ENCODE measurements around the gene MAD2L1BP.
"Not testable (repeated sequence)": the region's sequence is repeated elsewhere in the genome, so short reads cannot be mapped to it uniquely, and the experiment has no call there.

MAD2L1BP gene

GRCh38 chr6:43624786-43625288 lies 10.8 kb upstream of the MAD2L1BP start:
- no peak overlapping the region for H3K4me3 ChIP-seq (ENCODE audit: low read length)
- no peak for DNase-seq (ENCODE audit: low read depth, low spot score)

GRCh38 chr6:43625393-43625992 lies 10.1 kb upstream of the MAD2L1BP start:
- DNase-seq (ENCODE audit: low read depth, low spot score), result no peak
- no peak overlapping the region for H3K4me3 ChIP-seq (ENCODE audit: low read length)

- no peak for DNase-seq (ENCODE audit: low read depth, low spot score)
- no peak overlapping the region for H3K4me3 ChIP-seq (ENCODE audit: low read length)
These were observed 8.4 kb upstream of the MAD2L1BP start for GRCh38 chr6:43627008-43627825.

- H3K4me3 ChIP-seq (ENCODE audit: low read length), result peak overlapping the region; percentile 94
- DNase-seq (ENCODE audit: low read depth, low spot score), result peak; percentile 58
These were observed 7.1 kb upstream of the MAD2L1BP start for GRCh38 chr6:43628393-43629103.

- H3K4me3 ChIP-seq (ENCODE audit: low read length), result peak within 1 kb of the TSS; percentile 94
- DNase-seq (ENCODE audit: low read depth, low spot score), result peak; percentile 97
These were observed 6.5 kb upstream of the MAD2L1BP start, which contains the start of gene GTPBP2 for GRCh38 chr6:43629104-43629504. Gene GTPBP2 (minus strand): TSS chr6:43629264. CDS start chr6:43629162, 102 bp downstream.

- DNase-seq (ENCODE audit: low read depth, low spot score), result peak; percentile 95
- peak overlapping the region; percentile 94 for H3K4me3 ChIP-seq (ENCODE audit: low read length)
These were observed 5.9 kb upstream of the MAD2L1BP start for GRCh38 chr6:43629505-43630300.

- DNase-seq (ENCODE audit: low read depth, low spot score), result no peak
These were observed 4.5 kb upstream of the MAD2L1BP start for GRCh38 chr6:43630980-43631619.

GRCh38 chr6:43633002-43633401 lies 2.6 kb upstream of the MAD2L1BP start:
- not testable (repeated sequence) for DNase-seq (ENCODE audit: low read depth, low spot score); H3K4me3 ChIP-seq (ENCODE audit: low read length)

More at GRCh38 chr6:43630980-43631619, 4.5 kb upstream of the MAD2L1BP start:
- no peak overlapping the region for H3K4me3 ChIP-seq (ENCODE audit: low read length)

- no peak for DNase-seq (ENCODE audit: low read depth, low spot score)
- peak overlapping the region; percentile 100; the same call in 1 of the 2 replicates for H3K4me3 ChIP-seq (ENCODE audit: low read length)
These were observed 837 bp upstream of the MAD2L1BP start for GRCh38 chr6:43634702-43635303.

GRCh38 chr6:43636308-43636659 lies 644 bp downstream of the MAD2L1BP start:
- H3K4me3 ChIP-seq (ENCODE audit: low read length), result peak overlapping the region; percentile 100
- no peak for DNase-seq (ENCODE audit: low read depth, low spot score)

- DNase-seq (ENCODE audit: low read depth, low spot score), result no peak
- no peak overlapping the region for H3K4me3 ChIP-seq (ENCODE audit: low read length)
These were observed 4.6 kb downstream of the MAD2L1BP start for GRCh38 chr6:43639984-43640800.

GRCh38 chr6:43644940-43645612 lies 9.4 kb downstream of the MAD2L1BP start, which contains the start of gene RSPH9:
Gene RSPH9 (plus strand): TSS chr6:43645036. CDS start chr6:43645099, 63 bp downstream.
- no peak for DNase-seq (ENCODE audit: low read depth, low spot score)
- no peak within 1 kb of the TSS for H3K4me3 ChIP-seq (ENCODE audit: low read length)

- no peak overlapping the region for H3K4me3 ChIP-seq (ENCODE audit: low read length)
These were observed 9.9 kb downstream of the MAD2L1BP start for GRCh38 chr6:43645613-43645964.

GRCh38 chr6:43647613-43648012 lies 12.0 kb downstream of the MAD2L1BP start:
- H3K4me3 ChIP-seq (ENCODE audit: low read length), result no peak overlapping the region
- DNase-seq (ENCODE audit: low read depth, low spot score), result no peak

More at GRCh38 chr6:43645613-43645964, 9.9 kb downstream of the MAD2L1BP start:
- DNase-seq (ENCODE audit: low read depth, low spot score), result no peak

- no peak for DNase-seq (ENCODE audit: low read depth, low spot score)
- H3K4me3 ChIP-seq (ENCODE audit: low read length), result no peak overlapping the region
These were observed 12.6 kb downstream of the MAD2L1BP start for GRCh38 chr6:43648248-43648647.

- DNase-seq (ENCODE audit: low read depth, low spot score), result not testable (repeated sequence)
These were observed 17.2 kb downstream of the MAD2L1BP start for GRCh38 chr6:43652822-43653221.

More at GRCh38 chr6:43652822-43653221, 17.2 kb downstream of the MAD2L1BP start:
- not testable (repeated sequence) for H3K4me3 ChIP-seq (ENCODE audit: low read length)
